ENCODE measurements around the gene EPM2A. TPM values are rescaled to one million over a fixed set of nuclear protein-coding genes. Genes with fewer than 3 reads are reported as not detected.

The EPM2A gene
- total RNA-seq, 3 donors from 2014 or later: 4.7 to 52.4 (median 5.3) TPM

DNA sequence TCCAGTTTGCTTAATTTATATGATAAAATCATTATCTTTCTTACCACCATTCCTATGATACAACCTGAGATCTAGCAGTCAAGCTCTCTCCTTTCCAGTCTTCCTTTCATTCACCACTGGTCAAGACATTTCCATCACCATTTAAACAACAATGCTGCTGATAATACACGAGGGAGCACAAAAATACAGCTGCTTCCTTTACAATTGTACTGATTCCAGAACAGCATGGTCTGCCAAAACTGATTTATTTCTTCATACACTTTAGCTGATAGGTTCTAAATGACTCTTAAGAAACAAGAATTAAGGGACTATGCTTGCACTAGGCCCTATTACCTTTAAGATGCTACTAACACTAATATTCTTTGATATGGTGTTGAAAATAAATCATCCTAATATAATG, 65.0 kb downstream of the EPM2A start:
- no peaks in the 10 kb centered on the region for H3K4me1 ChIP-seq (ENCODE audit: low read depth)
- H3K4me3 ChIP-seq: no peak overlapping the region
- ATAC-seq (no peak), DNase-seq (no peak)
- TF ChIP-seq, protein P1, sequence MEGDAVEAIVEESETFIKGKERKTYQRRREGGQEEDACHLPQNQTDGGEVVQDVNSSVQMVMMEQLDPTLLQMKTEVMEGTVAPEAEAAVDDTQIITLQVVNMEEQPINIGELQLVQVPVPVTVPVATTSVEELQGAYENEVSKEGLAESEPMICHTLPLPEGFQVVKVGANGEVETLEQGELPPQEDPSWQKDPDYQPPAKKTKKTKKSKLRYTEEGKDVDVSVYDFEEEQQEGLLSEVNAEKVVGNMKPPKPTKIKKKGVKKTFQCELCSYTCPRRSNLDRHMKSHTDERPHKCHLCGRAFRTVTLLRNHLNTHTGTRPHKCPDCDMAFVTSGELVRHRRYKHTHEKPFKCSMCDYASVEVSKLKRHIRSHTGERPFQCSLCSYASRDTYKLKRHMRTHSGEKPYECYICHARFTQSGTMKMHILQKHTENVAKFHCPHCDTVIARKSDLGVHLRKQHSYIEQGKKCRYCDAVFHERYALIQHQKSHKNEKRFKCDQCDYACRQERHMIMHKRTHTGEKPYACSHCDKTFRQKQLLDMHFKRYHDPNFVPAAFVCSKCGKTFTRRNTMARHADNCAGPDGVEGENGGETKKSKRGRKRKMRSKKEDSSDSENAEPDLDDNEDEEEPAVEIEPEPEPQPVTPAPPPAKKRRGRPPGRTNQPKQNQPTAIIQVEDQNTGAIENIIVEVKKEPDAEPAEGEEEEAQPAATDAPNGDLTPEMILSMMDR (IDR thresholded peaks at IDR 0.05): no peak
- H3K36me3 ChIP-seq (ENCODE audit: low read depth): no peaks in the 10 kb centered on the region
- no peaks in the 10 kb centered on the region for H3K9me3 ChIP-seq
- intact Hi-C loops (cut with DNase I, micrococcal nuclease): no loop called here

DNA sequence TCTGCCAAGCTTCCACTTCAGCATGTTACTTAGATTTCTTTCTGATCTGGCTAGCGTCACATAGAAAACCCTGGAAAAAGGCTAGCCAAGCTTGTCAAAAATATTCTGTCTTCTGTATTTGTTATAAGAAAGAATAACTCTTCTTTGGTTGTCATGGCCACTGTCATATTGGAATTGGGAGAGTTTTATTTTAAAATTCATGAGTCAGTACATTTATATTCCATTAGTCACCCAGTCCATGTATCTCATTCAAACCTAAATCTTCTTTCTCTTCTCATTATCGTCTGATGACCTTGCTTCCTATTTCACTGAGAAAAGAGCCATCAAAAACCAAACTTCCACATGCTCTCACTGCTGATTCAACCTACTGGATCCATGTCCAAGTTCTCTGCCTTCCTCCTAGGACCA, 65.7 kb downstream of the EPM2A start:
- DNase-seq: no peak
- Histone ChIP-seq H3K4me1 (ENCODE audit: low read depth) (no peaks in the 10 kb centered on the region), H3K4me3 (no peak overlapping the region), H3K36me3 (ENCODE audit: low read depth) (no peaks in the 10 kb centered on the region), H3K9me3 (no peaks in the 10 kb centered on the region)
- TF ChIP-seq, protein P1 (IDR thresholded peaks at IDR 0.05): no peak
- no peak for ATAC-seq
- intact Hi-C loops (cut with DNase I, micrococcal nuclease): no loop called here

DNA sequence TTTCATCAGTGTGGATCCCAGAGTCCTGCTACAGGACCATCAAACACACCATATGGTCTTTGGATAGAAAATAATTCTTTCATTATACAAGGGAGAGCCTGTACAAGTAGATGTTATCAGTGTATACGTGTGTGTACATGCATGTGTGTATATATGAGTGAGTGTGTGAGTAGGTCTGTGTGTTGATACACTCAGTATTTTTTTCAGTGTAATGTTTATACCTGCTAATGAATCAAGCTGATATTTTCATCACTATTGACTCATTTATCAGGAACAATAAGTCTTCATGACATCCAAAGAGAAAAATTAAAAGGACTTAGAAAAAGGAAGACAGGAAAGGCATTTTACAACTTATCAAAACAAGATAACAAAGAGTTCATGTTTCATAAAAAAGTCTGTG, 66.5 kb downstream of the EPM2A start:
- TF ChIP-seq, protein P1 (IDR thresholded peaks at IDR 0.05): no peak
- intact Hi-C loops (cut with DNase I, micrococcal nuclease): no loop called here
- no peaks in the 10 kb centered on the region for H3K9me3 ChIP-seq
- DNase-seq (no peak), ATAC-seq (no peak)
- no peaks in the 10 kb centered on the region for H3K4me1 ChIP-seq (ENCODE audit: low read depth)
- H3K4me3 ChIP-seq: no peak overlapping the region
- H3K36me3 ChIP-seq (ENCODE audit: low read depth): no peaks in the 10 kb centered on the region

DNA sequence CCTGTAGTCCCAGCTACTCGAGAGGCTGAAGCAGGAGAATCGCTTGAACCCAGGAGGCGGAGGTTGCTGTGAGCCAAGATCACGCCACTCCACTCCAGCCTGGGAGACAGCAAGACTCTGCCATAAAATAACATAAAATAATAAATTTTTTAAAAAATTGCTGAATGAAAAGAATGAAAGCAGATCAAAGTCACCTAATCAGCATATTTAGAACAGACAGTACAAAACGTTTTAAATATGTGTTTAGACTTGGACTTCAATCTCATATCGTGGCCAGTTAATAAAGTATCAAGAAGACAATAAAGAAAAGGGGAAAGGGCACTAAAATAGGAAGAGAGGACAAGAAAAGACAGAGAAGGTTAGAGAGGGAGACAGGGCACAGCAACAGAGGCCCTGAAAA, 74.6 kb downstream of the EPM2A start:
- intact Hi-C loops (cut with DNase I, micrococcal nuclease): no loop called here
- no peaks in the 10 kb centered on the region for H3K36me3 ChIP-seq (ENCODE audit: low read depth)
- DNase-seq (no peak), ATAC-seq (no peak)
- H3K9me3 ChIP-seq: no peaks in the 10 kb centered on the region
- no peaks in the 10 kb centered on the region for H3K4me1 ChIP-seq (ENCODE audit: low read depth)
- no peak overlapping the region for H3K4me3 ChIP-seq
- TF ChIP-seq, protein P1 (IDR thresholded peaks at IDR 0.05): no peak

DNA sequence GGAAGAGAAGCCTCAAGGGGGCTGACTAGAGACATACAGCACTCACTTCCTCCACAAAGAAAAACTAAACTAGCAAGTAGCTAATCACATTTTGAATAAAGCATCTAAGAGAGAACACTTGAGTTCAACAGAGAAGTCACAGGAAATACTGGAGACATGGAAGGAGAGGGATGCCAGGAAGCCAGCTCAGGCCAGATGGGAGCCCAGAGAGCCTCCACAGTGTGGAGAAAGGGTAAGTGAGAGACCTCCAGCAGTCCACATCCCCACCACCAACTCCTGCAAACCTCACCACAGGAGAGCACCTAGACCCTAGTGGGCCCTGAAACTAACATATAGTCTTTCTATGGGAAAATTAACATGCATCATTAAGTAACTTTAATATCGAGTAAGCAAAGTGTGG, 79.2 kb downstream of the EPM2A start:
- Histone ChIP-seq H3K9me3 (no peaks in the 10 kb centered on the region), H3K36me3 (ENCODE audit: low read depth) (no peaks in the 10 kb centered on the region), H3K4me3 (no peak overlapping the region), H3K4me1 (ENCODE audit: low read depth) (no peaks in the 10 kb centered on the region)
- DNase-seq (no peak), ATAC-seq (no peak)
- intact Hi-C loops (cut with DNase I, micrococcal nuclease): no loop called here
- TF ChIP-seq, protein P1 (IDR thresholded peaks at IDR 0.05): no peak

DNA sequence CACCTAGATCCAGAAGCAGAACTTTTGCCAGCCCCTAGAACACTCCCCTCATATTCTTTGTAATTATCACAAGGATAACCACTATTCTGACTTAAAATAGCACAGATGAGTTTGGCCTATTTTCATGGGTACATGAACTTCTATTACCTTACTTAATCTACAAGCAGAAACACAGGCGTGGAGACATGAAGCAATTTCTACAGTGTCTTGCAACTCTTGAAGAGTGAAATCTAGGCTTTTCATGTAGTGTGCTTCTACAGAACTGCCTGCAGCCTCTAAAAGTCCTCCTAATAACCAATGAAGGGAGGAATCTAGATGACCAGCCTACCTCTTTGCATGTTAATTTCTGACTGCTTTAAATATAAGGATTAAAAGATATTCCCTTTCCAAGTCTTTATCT, 82.7 kb downstream of the EPM2A start:
- Histone ChIP-seq H3K9me3 (no peaks in the 10 kb centered on the region), H3K4me1 (ENCODE audit: low read depth) (no peaks in the 10 kb centered on the region), H3K36me3 (ENCODE audit: low read depth) (no peaks in the 10 kb centered on the region), H3K4me3 (no peak overlapping the region)
- ATAC-seq (no peak), DNase-seq (no peak)
- TF ChIP-seq, protein P1 (IDR thresholded peaks at IDR 0.05): no peak
- intact Hi-C loops (cut with DNase I, micrococcal nuclease): no loop called here

All from mucosa of descending colon (tissue), 3 donors.